Measurements from ENCODE around the gene MAPKAP1.

- TF ChIP-seq CTCF (conservative IDR thresholded peaks at IDR 0.05; ENCODE audit: low read depth in 2 of 2) (no peak), POLR2AphosphoS5 (IDR thresholded peaks at IDR 0.05; ENCODE audit: low read depth) (no peak), STAT1 (IDR thresholded peaks at IDR 0.05; ENCODE audit: unreplicated experiment) (no peak)
Measured at GRCh38 chr9:125634040-125634717, 72.8 kb downstream of the MAPKAP1 start.

Measured in GM23338 (cell line).